ENCODE data around the gene USP34.
"Not testable (repeated sequence)": the region's sequence is repeated elsewhere in the genome, so short reads cannot be mapped to it uniquely, and the experiment has no call there.

USP34 gene

DNA sequence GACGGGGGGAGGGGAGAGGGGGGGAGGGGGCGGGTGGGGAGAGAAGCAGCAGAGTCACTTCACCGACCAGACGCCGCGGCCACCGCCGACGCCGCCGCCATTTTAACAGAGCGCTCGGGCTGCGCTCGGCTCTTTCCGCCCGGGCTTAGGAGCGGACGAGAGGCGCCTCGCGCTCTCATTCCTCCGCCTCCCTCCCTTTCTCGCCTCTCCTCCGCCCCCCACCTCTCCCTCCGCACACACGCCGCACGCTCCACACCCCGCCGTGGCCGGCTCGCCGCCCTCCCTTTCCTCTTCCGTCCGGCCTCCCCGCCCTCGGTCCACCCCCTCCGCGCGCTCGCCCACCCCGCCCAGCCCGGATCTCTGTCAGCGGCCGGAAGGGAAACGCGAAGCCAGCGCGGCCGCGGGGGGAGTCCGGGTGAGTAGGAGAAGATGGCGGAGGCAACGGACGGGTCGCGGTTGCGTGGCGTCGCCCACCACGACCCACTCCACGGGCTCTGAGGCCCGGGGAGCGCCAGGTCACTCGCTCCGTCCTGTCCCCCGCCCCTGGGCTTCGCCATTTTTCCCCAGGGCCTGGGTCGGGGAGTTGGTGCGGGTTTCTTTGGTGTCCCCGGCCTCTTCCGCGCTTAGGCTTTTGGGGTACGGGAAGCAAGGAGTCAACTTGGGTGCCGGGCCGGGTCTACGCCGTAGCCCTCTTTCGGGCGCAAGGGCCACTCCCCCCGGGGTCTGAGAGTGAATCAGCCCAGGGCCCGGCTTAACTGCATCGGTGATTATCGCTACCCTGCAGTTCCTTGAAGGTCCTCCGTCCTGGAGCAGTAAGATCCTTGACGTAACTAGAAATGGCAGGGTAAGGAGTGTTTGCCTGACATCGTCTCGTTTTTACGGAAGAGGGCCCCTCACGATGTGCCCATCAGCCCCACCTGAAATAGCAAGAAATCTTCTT is at the start of gene USP34:
Gene USP34 (minus strand): TSS at position 123 of the 940 bp plus-strand sequence. CDS start 395 bp downstream, outside the sequence.
- peak; percentile 94 to 95 for DNase-seq

DNA sequence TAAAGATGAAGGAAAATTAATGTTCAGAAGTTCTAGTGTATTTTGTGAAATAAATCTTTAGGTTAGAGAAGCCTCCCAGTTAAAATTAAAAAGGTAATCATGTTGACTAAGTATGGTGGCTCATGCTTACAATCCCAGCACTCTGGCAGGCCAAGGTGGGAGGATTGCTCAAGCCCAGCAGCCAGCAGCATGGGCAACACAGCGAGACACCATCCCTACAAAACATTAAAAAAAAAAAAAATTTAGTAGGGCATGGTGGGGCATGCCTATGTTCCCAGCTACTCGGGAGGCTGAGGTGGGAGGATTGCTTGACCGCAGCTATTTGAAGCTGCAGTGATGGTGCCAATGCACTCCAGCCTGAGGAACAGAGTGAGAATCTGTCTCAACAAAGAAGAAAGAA is 49.4 kb upstream of the USP34 start:
- no peak for DNase-seq

DNA sequence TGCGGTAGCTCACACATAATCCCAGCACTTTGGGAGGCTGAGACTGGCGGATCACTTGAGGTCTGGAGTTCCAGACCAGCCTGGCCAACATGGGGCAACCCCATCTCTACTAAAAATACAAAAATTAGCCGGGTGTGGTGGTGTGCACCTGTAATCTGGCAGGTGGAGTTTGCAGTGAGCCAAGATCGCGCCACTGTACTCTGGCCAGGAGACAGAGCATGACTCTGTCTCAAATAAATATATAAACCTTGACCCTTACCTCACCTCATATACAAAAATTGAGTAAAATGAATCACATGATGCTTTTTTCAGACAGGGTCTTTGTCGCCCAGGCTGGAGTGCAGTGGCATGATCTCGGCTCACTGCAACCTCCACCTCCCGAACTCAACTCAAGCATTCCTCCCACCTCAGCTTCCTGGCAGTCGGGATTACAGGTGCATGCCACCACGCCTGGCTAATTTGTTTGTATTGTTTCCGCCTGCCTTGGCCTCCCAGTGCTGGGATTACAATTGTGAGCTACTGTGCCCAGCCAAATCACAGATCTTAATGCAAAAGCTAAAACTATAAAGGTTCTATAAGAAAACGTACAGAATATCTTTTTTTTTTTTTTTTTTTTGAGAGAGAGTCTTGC is 42.0 kb upstream of the USP34 start:
- DNase-seq: no peak

DNA sequence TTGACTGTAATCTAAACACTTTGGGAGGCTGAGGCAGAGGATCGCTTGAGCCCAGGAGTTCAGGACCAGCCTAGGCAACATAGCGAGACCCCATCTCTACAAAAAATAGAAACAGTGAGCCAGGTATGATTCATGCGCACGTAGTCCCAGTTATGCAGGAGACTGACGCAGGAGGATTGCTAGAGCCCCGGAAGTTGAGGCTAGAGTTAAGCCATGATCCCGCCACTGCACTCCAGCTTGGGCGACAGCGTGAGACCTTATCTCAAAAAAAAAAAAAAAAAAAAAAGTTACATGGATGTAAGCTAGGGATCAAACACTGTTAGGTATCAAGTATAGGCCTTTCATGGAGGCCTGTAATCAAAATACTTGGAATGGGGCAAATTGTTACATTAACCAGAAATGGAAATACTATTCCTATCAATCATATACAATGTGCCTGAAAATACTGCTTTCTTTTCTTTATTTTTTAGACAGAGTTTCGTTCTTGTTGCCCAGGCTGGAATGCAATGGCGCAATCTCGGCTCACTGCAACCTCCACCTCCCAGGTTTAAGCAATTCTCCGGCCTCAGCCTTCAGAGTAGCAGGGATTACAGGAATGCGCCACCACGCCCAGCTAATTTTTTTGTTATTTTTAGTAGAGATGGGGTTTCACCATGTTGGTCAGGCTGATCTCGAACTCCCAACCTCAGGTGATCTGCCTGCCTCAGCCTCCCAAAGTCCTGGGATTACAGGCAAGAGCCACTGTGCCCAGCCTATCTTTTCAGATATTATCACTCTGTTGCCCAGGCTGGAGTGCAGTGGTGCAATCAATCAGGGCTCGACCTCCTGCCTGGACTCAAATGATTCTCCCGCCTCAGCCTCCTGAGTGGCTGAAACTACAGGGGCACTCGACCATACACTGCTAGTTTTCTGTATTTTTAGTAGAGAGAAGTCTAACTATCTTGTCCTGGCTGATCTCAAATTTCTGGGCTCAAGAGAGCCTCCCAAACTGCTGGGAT is 40.1 kb upstream of the USP34 start:
- no peak for DNase-seq

GRCh38 chr2:61504949-61505348 is 34.1 kb upstream of the USP34 start:
- DNase-seq: no peak

DNA sequence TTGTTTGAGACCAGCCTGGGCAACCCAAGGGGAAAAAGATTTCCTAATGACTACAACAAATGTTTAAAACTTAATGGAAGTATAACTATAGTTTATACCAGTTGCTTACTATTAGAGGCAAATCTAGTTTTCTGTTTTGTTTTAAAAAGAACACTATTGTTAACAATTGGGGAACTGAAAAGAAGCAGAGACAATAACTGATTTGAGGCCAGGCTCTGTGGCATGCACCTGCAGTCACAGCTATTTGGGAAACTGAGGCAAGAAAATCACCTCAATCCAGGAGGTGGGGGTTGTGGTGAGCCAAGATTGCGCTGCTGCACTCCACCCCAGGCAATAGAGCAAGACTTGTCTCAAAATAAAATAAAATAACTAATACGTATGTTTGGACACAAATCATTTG is 28.2 kb upstream of the USP34 start:
- no peak for DNase-seq

DNA sequence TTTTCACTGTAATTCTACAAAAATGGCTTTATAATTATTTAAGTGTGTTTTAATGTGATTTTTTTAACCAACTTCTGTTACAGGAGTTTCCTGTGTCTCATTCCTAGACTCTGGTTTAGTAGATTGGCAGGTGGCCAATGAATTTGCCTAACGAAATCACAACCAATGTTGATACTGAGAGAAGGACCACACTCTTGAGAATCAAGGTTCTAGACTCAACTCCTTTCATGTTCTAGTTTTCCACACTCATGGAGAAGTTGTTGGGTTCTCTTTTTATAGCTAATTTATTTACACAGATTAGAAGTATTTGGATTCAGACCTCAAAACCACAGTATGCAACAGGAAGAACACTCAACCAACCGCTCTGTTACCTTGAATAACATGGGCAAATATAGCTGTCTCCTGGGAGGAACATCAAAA is 22.6 kb upstream of the USP34 start:
- peak in 1 of 2 donors; percentile 24 for DNase-seq

DNA sequence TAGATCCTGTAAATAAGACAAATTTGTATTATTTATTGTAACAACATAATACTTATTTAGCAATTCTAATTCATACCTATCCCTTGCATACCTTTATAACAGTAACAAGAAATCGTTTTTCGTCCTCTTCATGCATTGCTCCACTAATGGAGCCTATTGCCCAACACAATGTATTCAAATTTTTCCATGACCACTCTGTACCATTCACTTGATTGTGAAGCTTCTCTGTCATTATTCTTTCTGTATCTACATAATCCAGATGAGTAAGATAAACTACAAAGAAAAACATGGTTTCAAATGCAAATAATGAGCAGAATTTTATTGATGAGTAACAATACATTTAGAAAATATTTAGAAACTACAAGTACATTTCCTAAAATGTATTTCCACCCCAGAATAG is 21.6 kb upstream of the USP34 start:
- DNase-seq: no peak

DNA sequence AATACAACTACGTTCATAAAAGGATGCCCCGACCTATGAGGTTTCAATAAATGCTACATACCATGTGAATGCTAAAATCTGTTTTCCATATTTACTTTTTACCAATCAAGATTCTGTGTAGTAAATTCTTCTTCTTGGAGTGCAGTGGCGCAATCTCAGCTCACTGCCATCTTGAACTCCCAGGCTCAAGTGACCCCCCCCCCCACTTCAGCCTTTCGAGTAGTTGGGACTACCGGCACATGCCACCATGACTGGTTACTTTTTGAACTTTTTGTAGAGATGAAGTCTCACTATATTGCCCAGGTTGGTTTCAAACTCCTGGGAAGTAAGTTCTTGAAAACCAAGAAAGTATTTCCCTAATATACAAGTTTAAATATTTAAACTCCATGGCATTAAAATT is 14.4 kb upstream of the USP34 start:
- DNase-seq: no peak

DNA sequence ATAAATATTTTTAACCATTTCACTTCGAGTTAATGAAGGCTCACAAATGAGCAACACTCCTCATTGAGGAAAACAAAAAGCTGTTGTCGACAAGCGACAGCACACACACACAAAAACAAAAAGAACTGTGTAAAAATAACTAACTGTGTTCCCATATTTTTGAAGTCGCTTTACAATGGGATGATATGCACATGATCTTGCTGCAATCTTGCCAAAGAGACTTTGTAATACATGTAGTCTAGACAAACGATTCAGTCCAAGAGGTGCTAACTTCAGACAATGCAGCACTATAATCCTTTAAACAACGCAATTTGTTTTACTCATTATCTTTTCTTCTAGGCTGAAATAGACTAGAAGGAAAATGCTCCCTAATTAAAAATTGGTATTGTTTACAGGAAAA is 7.2 kb upstream of the USP34 start:
- DNase-seq: no peak

GRCh38 chr2:61476929-61477589 is 6.2 kb upstream of the USP34 start:
- not testable (repeated sequence) for DNase-seq

- peak in 1 of 2 donors; percentile 30 for DNase-seq
These were observed 1.3 kb upstream of the USP34 start for GRCh38 chr2:61471905-61472805.

DNA sequence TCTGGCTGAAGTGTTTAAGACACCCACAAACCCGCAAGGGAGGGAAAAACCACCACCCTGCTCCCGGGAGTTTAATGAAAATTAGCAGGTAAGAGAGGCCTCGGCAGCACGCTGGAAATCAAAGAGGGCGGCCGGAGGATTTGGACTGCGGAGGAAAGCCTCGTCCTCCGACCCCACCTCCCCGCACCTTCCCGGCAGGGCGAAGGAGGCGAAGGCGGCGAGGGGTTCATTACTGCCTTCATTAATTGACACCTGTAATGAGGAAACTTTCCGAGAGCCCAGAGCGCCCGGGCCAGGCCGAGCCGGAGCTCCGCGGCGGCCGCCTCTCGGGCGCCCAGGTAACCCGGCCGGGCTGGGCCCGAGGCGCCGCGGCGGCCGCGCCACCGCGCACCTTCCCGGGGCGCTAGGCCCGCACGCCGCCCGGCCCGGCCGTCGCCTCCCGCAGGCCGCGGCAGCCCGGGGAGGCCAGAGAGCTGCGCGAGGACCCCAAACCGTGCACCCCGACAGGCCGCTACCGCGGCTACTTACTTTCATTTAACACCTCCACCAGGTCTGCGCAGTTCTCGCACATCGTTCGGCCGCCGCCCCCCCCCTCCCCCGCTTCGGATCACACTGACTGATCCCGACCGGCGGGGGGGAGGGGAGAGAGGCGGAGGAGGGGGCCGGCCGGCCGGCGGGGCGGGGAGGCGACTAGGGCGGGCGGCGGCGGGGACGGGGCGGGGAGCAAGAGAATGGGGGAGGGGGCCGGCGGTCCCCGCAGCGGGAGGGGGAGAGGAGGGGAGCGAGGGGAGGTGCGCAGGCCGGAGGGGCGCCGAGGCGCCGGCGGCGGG is 550 bp downstream of the USP34 start:
- peak; percentile 50 to 84 for DNase-seq

GRCh38 chr2:61469424-61470121 is 1.3 kb downstream of the USP34 start:
- DNase-seq: no peak

DNA sequence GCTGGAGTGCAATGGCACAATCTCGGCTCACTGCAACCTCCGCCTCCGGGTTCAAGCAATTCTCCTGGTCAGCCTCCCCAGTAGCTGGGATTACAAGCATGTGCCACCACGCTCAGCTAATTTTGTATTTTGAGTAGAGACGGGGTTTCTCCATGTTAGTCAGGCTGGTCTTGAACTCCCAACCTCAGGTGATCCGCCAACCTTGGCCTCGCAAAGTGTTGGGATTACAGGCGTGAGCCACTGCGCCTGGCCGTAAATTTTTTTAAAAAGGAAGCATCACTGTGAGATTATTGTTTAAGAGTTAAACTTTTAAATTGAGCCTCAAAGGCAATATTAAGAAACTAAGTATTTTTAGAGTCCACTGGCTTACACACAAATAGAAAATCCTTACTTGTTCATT is 2.7 kb downstream of the USP34 start:
- DNase-seq: not testable (repeated sequence)

GRCh38 chr2:61465045-61465444 is 5.8 kb downstream of the USP34 start:
- no peak for DNase-seq

DNA sequence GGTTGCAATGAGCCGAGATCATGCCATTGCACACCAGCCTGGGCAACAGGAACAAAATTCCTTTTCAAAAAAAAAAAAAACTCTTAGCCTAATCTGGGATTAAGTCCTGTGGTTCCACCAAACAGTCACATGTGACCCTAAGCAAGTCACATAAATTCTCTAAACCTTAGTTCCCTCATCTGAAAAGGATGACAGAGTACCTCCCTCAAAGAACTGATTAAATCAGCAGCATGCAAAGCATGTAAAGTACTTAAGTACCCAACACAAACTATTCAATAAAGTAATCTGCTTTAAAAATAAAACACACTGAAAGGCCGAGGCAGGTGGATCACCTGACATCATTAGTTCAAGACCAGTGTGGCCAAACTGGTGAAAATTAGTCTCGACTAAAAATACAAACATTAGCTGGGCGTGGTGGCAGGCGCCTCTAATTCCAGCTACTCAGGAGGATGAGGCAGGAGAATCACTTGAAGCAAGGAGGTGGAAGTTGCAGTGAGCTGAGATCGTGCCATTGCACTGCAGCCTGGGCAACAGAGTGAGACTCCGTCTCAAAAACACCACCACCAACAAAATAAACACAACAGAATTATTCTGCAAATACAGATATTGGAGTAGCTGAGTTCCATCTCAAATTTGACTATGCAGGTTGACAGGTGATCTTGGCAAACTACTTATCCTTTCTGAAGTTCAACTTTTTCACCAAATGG is 7.0 kb downstream of the USP34 start:
- no peak for DNase-seq

DNA sequence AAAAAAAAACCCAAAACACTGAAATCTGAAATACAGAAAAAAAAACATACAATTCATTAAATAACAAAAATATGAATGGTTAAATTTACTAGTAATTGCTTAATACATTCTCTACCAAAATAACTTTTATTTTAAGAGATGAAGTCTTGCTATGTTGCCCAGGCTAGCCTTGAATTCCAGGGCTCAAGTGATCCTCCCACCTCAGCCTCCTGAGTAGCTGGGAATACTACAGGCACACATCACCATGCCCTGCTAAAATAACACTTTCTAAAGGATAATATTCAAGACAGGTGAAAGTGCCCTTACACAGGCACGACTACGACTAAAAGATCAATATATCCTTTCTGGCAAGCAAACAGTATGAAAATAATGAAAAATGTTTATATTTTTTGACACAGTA is 9.5 kb downstream of the USP34 start:
- no peak for DNase-seq

- DNase-seq: no peak
These were observed 10.7 kb downstream of the USP34 start for GRCh38 chr2:61460163-61460562.

Data from bone marrow (tissue), 2 donors.